ENCODE results near the gene RALY.

Gene RALY

DNA sequence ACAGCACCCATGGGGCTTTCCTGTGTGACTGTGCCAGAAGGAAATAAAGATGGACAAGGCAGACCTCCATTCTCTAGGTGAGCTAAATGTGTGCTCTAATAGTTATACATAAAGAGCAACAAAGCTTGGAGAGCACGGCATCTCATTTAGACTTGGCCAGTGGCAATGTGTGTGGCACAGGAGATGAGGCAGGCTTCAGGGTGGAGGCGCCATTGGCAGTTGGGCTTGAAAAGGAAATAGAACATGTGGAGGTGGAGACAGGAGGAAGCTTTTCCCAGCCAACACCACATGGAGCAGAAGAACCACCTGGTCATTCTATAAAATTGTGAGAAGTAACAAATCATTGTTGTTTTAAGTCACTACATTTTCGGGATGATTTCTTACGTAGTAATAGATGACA is 3.6 kb upstream of the RALY start:
- no peak for DNase-seq

DNA sequence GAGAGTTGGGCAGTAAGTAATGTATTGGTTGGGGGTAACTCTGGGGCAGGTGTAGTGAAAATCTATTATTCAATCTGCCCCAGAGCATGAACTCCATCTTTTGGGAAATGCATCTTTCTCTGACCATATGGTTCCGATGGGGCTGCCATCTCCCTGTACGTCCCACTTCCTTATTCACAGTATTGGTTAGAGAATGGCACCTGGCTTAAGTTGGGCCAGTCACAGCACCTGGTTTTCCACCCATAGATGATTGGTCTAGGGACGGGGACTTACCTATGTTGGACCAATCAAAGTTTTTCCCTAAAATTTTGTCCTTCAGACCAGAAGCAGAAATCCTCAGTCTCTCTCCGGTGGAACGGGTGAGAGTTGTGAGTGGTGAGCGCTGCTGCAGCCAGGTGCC is 2.2 kb upstream of the RALY start:
- no peak for DNase-seq

DNA sequence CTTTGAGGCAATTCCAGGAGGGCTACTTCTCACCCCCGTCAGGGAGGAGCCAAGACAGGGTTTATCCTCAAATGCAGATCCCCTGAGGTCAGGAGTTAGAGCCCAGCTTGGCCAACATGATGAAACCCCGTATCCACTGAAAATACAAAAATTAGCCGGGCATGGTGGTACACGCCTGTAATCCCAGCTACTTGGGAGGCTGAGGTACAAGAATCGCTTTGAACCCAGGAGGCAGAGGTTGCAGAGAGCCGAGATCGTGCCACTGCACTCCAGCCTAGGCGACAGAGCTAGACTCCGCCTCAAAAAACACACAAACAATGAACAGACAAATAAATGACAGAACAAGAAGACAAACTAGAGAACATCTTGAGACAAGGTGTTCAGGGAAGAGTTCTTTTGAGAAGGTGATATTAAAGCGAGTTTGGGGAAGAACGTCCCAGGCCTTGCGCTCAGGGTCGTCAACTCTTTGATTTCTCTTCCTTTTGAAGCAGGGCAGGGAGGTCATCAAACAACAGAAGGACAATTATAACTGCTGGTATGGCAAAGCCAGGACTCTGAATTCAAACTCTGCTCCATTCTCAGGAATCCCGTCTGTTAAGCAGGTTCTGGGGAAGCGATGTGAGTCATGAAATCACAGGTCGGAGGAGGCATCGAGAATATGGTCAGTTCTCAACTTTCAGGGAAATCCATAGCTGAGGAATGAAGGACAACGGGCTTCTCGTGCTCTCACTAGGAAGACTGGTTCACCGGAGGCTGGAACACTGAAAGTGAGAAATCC is 1.4 kb upstream of the RALY start:
- no peak for DNase-seq

DNA sequence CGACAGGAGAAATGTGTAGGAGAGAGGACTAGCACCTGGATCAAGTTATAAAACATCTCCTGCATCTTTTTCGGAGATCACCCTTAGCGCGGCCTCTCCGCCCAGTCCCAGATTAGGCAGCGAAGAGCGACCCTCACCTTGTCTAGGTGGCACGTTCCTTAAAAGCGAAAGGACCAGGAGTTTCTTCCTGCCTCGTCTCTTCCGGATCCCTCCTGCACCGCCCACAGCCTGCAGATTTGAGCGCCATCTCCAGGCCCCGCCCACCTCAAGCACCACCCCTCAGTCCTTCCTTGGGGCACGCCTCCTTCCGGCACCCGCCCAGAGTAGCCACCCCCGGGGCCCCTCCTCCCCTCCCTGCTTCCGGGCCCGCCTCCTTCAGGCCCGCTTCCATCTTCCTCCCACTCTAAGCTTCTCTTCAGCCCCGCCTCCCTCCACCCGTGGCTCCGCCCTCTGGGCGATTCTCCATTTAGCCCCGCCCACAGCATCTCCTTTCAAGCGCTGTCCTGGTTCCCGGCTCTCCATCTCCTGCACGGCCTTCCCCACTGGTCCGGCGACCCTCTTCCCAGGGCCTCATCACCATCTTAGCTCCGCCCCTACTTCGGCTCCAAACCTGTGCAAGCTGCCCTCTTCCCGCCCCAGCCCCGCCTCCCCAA is 662 bp upstream of the RALY start:
- DNase-seq: peak; percentile 96

DNA sequence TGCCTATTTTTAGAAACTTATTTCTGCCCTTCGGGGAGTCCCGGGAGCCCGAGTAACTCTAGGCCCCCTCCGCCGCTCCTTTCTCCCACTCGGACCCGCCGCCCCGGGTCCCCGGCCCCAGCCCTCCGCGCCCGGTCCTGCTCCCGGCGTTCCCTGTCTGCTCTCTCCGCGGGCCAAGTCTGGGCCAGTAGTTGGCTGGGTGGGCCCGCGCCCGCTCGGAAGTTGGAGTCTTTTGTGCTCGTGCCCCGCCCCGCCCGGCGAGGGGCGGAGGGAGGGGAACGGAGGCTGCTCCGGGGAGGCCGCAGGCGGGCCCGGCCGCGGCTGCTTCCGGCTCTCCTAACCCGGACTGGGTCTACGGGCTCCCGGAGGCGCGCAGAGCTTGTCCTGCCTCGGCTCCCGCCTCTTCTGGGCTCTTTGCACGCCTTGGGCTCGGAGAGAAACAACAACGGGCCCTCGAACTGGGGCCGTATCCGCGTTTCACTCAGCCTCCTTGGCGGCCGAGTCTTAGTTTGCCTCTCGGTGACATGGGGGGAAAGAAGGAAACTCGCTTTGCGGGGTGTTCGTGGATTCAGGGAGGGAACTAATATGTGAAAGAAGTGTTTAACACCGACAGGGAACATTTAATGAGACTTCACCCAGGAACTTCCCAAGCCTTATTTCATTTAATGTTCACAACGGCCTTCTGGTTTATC is 657 bp downstream of the RALY start:
- DNase-seq: no peak

DNA sequence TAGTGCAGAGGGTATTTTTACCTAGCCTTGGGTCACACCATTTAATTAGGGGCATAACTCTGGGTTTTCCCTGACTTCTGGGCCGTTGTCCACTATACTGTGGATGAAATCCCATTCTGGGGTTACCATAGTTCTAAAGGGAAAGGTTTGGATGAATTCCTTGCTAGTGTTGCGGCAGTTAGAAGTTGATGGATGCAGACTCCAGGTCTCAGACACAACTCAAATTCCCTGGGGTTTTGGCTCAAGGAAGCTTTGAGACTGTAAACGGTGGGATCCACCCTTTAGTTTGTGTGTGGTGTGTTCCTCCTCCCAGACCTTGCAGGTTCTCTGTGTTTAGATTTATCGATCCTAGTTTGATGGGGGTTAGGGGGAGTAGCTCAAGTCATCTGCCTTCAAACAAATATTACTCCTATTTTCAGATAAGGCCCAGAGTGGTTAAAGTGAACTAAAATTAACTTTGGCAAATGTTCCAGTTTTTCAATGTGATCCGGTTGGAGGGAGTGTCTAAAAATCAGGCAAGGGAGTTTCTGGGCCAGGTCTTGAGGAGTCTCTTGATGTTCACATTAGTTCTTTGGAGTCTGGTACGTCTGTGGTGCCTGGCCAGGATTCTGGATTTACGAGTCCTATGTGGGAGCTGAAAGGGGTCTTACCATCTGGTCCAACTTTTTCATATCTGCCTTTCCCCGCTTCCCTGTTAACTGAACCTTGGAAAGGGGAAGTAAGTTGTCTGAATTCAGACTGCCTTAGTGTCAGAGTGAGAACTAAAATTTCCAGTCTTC is 1.5 kb downstream of the RALY start:
- no peak for DNase-seq

DNA sequence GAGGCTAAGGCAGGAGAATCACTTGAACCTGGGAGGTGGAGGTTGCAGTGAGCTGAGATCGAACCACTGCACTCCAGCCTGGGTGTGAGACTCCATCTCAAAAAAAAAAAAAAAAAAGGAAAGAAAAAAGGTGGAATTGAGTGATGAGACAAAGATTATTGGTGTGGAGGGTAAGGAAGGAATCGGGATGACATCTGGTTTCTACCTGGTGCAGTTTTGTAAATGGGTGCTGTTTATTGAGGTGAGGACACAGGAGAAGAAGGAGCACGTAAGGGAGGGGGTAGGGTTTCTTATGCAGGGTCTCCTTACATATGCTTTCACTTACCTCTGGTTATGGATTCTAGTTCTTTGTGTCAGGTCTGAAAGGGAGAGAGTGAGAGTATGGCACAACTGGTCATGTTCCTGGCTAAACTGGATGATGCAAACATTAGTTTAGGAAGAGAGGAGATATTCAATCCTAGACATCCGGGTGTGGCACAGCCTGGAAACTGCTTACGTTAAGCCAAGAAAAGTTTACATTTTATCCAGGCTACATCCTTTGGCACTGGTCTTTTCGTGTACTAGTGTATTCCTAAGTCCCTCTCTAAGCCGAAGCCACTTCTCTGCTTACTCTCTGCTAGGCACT is 5.4 kb downstream of the RALY start:
- DNase-seq: no peak

DNA sequence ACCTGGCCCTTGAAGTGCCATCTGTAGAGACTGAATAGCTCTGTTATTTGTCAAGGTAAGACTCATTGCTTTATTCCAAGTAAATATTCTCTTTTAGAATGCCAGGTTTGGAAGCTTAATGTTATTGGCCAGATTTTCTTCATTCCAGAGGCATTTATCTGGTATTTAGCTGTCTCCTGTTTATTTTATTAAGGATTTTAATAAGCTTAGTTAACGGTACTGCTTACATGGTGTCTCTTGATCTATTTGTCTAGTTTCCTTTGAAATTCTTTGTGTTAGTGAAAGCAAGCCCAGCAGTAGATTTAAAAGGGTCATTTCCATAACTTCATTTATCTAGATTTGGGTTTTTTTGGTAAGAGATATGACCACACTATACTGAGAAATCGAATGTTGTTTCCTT is 7.7 kb downstream of the RALY start:
- DNase-seq: no peak

DNA sequence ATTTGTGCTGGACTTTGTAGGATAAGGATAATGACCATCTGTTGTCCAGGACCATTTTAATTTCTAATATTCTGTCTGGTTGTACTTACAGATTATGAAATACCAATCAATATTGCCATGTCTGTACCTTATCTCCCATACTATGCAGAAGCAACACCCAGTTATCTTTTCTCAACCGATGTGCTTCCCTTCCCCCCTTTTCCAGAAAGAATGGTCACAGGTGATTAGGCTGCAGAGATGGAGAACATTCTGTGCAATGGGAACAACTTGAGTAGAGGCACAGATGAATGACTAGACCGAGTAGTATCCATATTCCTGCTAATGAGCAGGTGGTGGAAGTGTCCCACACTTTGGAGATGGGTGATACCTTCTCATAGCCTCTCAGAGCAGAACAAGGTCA is 10.5 kb downstream of the RALY start:
- no peak for DNase-seq

DNA sequence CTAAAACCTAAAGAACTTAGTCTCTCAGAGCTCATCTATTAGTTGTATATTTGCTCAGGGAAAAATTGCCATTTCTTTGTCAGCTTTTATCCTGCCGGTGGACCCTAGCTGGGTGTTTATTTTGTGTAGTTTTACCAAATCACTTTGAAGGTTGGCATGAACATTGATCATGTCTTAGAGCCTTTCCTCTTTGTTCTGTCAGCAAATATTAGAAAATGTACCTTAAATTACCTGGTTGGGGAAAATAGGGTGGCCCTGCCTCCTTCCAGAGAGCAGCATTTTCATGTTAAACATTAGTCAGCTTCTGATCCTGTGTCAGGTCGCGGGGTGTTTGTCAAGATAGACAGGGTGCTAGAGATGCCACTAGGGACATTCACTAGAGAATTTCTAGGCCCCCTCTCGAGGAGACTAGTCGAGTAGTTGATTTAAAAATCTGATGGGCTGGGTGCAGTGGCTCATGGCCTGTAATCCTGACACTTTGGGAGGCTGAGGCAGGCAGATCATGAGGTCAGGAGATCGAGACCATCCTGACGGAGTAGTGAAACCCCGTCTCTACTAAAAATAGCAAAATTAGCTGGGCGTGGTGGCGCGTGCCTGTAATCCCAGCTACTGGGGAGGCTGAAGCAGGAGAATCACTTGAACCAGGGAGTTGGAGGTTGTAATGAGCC is 11.2 kb downstream of the RALY start:
- no peak for DNase-seq

DNA sequence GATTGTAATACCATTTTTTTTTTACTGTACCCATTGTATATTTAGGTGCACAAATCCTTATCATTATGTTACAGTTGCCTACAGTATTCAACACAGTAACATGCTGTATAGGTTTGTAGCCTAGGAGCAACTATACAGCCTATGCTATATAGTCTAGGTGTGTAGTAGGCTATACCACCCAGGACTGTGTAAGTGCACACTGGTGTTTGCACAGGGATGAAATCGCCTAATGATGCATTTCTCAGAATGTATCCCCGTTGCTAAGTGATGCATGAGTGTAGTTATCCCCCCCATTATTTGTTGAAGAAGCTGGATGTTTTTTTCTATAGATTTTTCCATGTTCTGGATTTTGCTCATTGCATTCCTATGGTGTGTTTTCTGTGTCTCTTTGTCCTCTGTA is 12.9 kb downstream of the RALY start:
- DNase-seq: no peak

DNA sequence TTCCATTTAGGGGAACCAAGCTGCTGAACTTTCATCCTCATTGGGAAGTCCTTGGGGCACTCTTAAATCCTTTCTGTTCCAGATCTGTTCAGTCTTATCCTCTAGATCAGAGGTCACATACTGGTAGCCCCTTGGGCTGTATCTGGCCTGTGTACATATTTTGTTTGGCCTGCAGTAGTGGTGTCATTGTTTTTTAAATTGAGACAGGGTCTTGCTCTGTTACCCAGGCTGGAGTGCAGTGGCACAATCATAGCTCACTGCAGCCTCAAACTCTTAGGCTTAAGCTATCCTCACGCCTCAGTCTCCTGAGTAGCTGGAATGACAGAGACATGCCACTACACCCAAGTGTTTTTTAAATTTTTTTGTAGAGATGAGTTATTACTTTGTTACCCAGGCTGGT is 14.8 kb downstream of the RALY start:
- no peak for DNase-seq

DNA sequence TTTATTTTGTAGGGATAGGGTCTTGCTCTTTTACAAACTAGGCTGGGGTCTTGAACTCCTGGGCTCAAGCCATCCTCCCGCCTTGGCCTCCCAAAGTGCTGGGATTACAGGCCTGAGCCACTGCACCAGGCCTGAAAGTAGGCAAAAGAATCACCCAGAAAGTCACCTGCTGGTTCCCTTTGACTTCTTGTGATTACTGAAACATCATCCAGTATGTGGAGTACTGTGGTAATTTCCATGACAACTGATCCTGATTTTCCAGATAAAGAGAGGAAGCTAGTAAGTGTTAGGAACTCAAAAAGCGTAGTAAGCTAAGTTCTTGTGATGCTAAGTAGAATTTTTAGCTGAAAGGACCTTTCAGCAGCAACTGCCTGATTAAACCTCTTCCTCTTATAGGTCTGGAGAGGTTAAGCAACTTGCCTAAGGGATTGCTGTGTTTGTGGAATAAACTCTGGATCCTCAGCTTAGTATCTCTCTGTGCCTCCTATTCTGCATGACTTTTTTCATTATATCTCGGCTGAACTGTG is 16.8 kb downstream of the RALY start:
- no peak for DNase-seq

DNA sequence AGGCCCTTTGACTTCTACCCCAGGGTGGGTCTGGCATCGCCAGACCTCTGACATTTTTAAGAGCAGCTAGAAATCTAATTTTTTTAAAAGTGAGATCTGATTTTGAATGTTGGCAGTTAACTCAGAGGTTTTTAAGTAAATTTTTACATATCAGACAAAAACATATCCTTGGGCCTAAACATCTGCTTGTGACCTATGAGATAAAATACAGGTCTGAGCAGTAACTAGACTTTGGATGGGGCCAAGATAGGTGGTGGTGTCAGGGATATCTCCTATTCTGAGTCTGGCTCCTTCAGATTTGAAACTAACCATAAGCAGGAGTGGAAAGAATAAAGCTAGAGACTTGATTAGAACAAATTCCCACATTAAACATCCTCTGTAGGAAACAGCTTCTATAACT is 17.6 kb downstream of the RALY start:
- DNase-seq: no peak

DNA sequence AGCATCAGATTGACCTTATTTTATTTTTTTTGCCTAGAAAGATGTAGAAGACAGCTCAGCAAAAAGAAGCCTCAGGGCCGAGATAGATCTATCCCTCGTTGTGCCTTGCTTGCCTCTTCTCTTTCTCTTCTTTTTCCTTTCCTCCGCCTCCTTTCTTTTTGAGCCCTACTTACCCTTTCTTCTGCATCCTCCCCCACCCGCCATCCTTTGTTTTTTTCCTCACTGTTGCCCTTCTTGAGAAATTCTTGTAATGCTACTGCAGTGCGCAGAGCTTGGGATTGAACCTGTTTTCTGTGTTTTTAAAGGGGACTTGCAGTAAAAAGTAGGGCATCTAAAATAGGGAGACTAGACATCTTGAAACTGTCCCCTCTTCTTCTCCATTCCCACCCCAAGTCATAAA is 18.6 kb downstream of the RALY start:
- no peak for DNase-seq

DNA sequence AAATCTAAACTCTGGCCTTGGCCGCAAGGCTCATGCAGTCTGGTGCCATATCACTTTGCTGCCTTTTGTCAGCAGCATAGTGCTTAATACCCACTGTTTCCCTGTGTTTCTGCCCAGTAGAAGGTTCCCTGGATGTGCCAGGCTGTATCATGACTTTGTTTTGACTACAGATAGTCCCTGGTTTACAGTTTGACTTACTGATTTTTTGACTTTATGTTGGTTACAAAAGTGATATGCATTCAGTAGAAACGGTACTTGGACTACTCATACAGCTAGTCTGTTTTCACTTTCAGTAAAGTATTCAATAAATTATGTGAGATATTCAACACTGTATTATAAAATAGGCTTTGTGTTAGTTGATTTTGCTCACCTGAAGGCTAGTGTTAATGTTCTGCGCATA is 19.0 kb downstream of the RALY start:
- DNase-seq: no peak

DNA sequence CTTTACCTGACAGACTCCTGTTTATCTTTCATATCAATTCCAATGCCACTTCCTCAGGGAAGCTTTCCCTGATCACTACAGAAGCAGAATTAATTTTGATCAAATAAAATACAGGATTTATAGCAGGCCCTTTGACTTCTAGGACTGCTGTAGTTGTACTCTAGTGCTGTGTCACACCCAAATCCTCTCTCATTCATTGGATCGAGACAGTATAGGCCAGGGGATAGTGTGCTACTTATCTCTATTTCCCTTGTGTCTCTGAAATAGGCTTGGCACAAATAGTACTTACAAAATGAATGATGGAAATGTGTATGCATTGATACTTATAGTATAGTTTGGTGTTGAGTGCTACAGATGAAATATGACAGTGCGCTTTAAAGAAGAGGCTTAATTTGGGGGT is 19.8 kb downstream of the RALY start:
- DNase-seq: no peak

DNA sequence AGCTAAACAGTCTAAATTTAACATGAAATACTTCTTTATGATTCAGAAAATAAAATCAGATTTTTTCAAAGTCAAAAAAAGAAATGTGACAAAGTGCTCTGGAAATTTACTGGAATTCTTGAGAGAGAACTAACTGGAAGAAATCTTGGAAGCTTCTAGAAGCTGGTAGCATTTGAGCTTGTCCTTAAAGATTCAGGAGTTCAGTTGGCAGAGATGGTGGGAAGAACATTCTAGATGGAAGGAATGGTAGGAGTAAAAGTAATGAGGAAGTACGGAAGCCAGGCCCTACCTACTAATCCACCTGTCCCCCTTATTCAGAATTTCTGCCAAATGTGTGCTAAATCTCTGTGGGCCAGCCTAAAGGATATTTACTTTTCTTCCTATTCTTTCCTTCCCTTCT is 21.2 kb downstream of the RALY start:
- DNase-seq: no peak

DNA sequence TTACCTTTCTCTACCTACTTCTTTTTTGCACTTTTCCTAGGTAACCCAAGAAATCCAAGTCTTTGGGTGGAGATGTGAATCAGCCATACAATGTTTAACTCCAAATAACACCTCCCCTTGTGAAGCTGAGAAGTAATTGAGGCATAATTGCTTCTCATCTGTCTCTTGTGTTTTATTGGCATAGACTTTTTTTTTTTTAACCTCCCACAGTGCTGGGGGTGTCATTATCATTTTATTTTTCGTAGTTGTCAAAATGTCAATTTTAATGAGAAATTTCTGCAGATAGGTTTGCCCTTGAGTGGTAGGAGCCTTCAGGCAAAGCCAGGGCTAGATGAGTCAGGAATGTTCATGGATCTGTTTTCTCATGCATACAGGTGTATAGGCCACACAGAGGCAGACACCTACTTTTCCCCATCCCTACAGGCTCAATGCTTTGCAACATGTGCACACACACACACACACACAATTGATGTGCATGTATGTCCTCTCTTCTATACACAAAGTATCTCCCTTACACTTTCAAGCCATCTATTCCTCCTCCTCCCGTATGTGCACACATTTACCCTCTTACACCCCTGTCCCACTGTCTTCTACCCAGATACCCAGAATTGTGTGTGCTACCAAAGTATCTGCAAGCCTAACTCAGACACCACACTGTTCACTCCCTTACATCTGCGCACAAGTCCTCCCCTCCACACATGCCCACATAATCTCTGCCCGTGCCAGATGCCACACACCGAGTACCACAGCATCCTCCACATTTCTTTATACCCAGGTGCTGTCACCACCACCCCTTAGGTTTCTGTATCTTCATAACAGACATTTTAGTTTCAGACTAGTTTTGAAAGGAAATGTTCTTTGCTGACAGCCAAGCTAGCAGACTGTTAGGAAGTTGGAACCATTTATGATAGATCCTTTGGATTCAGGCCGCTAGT is 22.0 kb downstream of the RALY start:
- DNase-seq: no peak

DNA sequence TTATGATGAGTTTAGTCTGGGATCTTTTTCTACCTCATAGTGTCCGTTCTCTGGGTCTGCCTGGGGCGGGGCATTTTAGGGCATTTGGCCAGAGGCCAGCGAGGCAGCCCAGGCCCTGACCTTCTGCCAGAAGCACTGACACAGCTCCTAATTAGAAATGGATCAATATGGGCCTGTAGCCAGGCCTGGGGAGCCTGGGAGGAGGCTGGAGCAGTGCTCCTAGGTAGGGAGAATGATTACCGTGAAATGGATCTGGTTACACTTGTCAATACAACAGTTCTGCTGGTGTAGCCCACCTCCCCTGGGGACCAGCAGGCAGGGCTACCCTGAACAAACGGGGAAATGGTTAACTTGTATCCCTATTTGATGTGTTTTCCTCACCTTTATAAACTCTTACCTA is 23.0 kb downstream of the RALY start:
- DNase-seq: no peak

DNA sequence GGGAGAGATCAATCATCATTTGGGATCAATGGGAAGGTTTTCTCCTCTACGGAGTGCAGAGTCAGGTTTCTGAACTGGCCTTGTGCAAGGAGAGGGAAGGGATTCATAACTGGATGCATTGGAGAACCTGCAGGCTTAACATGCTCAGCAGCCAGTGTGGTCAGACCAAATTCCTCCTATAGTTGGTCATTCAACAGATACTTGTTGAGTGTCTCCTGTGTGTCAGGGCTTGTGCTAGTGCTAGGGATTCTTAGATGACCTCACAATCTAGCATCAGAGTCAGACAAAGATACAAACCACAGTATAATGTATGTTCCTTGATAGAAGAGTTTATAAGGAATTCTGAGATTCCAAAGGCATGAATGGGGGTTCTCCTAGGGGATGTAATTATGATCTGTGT is 23.9 kb downstream of the RALY start:
- no peak for DNase-seq
